Measurements from ENCODE around the gene IGDCC3.
A peak's percentile ranks its signal among the peaks of the same experiment; 100 is the strongest.

IGDCC3 gene

DNA sequence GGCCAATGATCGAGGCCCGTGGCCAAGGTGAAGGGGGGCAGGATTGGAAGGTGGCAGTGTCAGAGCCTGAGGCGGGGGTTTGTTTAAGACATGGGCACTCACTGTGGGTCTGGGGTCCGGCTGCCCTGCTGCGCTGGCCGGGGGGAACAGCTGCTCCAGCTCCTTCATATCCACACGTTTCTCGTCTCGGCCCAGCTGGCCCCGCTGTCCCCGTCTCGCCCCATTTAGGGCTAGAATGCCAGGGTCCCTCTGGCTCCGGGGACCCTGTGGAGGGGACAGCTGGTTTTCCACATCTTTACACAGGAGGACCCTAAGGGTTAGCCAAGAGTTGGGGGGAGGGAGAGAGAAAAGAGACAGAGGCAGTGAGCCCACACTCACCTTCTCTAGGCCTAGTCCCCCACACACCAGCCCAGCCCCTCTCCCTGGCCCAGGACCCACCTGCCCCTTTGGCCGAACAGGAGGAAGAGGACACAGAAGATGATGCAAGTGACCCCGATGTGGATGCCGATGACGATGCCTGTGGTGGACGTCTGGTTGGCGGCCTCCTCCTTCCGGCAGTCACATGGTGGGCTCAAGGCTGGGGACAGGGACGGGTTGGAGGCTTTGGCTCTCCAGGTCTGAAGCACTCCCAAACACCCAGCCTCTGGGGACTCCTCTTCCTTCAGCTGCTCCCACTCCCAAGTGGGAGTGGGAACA, 48.4 kb downstream of the IGDCC3 start:
- no peak for DNase-seq (ENCODE audit: low spot score)
- TF ChIP-seq, protein P1, sequence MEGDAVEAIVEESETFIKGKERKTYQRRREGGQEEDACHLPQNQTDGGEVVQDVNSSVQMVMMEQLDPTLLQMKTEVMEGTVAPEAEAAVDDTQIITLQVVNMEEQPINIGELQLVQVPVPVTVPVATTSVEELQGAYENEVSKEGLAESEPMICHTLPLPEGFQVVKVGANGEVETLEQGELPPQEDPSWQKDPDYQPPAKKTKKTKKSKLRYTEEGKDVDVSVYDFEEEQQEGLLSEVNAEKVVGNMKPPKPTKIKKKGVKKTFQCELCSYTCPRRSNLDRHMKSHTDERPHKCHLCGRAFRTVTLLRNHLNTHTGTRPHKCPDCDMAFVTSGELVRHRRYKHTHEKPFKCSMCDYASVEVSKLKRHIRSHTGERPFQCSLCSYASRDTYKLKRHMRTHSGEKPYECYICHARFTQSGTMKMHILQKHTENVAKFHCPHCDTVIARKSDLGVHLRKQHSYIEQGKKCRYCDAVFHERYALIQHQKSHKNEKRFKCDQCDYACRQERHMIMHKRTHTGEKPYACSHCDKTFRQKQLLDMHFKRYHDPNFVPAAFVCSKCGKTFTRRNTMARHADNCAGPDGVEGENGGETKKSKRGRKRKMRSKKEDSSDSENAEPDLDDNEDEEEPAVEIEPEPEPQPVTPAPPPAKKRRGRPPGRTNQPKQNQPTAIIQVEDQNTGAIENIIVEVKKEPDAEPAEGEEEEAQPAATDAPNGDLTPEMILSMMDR (IDR thresholded peaks at IDR 0.05; ENCODE audit: extremely low read depth, missing control alignments): no peak

DNA sequence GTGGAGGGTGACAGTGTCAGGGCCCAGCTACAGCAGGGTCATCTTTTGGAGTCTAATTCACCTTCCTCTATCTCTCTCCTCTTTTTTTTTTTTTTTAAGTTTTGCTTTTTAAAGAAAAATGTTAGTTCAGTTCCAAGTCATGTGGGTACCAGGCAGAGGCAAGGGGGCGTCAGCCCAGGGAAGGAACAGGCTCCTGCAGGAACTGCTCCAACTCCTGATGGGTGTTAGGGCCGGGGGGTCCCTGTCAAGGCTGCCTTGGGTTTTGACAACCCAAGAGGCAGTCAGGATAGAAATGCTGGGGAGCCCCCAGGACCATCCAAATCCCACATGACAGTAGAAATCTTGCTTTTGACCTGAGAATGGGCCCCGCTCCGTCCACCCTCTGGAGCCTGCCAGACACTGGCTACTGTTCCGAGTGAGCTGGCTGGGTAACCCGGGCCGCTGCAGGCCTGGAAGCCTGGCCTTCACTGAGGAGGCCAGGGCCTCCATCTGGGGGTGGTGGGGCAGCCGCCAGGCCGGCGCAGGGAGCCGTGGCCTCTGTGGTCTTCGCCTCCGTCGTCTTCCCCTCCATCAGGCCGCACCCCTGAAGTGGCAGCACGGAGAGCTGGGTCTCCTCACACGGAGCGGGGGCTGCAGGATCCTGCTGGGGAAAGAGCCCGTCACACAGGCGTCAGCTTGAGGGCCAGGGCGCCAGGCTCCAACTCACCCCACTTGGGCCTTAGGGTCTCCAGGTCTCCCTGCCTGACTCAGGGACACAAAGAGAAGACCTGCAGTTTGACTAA, 49.1 kb downstream of the IGDCC3 start:
- DNase-seq (ENCODE audit: low spot score): peak; percentile 11

DNA sequence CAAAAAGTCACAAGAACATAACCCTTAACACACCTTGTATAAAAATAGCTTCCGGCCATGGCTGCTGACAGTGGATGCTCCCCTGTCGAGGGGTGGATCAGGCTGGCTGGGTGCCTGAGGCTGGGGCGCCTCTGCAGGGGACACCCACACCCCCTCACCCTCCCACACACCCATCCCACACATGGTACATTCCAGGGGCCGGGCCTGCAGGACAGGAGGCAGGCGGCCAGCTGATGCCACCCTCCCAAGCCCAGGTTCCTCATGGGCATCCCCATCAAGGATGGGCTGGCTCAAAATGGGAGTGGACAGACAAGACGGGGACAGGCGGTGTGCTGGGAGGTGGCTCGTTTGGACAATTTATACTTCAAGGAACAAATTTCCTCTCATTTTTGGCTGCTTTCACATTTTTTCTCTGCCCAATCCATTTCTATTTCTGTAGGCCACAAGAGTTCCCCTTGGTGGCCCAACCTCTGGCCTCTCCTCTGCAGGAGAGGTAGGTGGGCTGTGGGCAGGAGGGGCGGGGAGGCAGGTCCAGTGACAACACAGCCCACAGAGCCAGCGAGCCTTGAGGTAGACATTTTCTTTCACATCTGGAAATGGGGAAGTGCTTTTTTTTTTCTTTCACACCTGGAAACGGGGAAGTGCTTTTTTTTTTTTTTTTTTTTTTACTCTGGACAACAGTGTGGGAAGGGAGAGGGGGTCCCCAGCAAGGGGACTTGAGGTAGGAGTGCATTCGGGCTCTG, 50.0 kb downstream of the IGDCC3 start:
- no peak for DNase-seq (ENCODE audit: low spot score)
- TF ChIP-seq, protein P1 (IDR thresholded peaks at IDR 0.05; ENCODE audit: extremely low read depth, missing control alignments): no peak

More for the DNA sequence above, 49.1 kb downstream of the IGDCC3 start:
- TF ChIP-seq, protein P1 (IDR thresholded peaks at IDR 0.05; ENCODE audit: extremely low read depth, missing control alignments): no peak

DNA sequence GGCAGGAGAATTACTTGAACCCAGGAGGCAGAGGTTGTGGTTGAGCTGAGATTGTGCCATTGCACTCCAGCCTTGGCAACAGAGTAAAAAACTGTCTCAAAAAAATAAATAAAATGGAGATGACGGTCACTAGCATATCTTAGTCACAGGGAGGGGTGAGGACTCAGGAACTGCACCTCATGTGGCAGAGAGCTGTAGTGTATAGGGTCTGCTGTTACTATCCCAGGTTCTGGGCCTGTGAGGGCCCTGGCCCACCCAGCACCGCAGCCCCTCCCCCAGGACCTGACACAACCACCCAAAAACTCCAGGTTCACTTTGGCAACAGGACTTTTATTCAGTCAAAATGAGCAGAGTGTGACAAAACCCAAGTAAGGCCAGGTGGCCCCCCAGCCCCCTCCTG, 51.0 kb downstream of the IGDCC3 start:
- no peak for DNase-seq (ENCODE audit: low spot score)
- TF ChIP-seq, protein P1 (IDR thresholded peaks at IDR 0.05; ENCODE audit: extremely low read depth, missing control alignments): no peak

DNA sequence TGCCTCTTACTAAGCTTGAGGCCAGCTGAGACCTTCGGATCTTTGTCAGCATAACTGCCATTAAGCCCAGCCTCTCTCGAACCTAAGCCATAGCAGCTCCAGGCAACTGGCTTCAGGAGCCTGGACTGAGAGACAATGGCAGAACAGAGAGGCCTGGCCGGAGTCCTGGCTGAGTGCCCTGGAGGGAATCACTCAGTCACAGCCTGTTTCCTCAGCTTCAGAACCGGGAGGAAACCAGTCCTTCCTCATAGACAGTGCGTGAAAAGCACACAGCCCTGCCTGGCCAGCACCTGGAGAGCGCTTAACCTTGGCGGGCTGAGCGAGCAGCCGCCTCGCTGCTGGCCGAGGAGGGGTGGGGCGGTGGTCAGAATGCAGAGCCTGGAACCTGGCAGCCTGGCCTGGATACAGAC, 51.7 kb downstream of the IGDCC3 start:
- TF ChIP-seq, protein P1 (IDR thresholded peaks at IDR 0.05; ENCODE audit: extremely low read depth, missing control alignments): no peak
- no peak for DNase-seq (ENCODE audit: low spot score)

DNA sequence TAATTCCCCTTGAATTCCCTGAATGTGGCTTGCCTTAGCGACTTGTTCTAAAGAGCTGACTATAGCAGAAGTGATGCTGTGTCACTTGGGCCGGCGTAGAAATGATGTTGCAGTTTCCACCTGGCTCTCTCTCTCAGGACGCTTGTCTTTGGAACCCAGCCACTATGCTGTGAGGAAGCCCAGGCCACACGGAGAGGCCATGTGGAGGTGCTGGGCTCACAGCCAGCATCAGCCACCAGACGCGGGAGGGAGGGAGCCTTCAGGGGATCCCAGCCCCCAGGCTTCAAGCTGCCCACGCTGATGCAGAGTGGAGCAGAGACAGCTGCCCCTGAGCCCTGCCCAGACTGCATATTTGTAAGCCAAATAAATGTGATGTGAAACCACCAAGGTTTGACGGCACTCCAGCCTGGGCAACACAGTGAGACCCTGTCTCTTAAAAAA, 54.7 kb downstream of the IGDCC3 start:
- no peak for DNase-seq (ENCODE audit: low spot score)

More for the DNA sequence above, 54.7 kb downstream of the IGDCC3 start:
- TF ChIP-seq, protein P1 (IDR thresholded peaks at IDR 0.05; ENCODE audit: extremely low read depth, missing control alignments): no peak

Data from GM20000 (cell line).